GM19463 (cell line): Measurements from ENCODE around the gene TAGAP.

Experiments used
- ATAC-seq: cut with Tn5 transposase; IDR thresholded peaks from one replicate; pipeline ENCODE4 v1.9.1; 2021; ENCODE audit warnings: mild to moderate bottlenecking, moderate library complexity; ENCODE audit not compliant: unreplicated experiment

Gene TAGAP

GRCh38 chr6:159074120-159074684 lies 29.4 kb upstream of the TAGAP start:
- ATAC-seq = no peak

- no peak for ATAC-seq
Measured at GRCh38 chr6:159071843-159072769, 27.3 kb upstream of the TAGAP start.

- ATAC-seq = no peak
Measured at GRCh38 chr6:159068904-159069578, 24.2 kb upstream of the TAGAP start.

- peak; percentile 53 for ATAC-seq
Measured at GRCh38 chr6:159067334-159067733, 22.5 kb upstream of the TAGAP start.

GRCh38 chr6:159066483-159066882 lies 21.7 kb upstream of the TAGAP start:
- ATAC-seq = no peak

- no peak for ATAC-seq
Measured at GRCh38 chr6:159065759-159066329, 21.1 kb upstream of the TAGAP start.

- ATAC-seq = no peak
Measured at GRCh38 chr6:159065091-159065490, 20.3 kb upstream of the TAGAP start.

GRCh38 chr6:159064477-159064876 lies 19.7 kb upstream of the TAGAP start:
- no peak for ATAC-seq

GRCh38 chr6:159063549-159063948 lies 18.8 kb upstream of the TAGAP start:
- no peak for ATAC-seq

- no peak for ATAC-seq
Measured at GRCh38 chr6:159062976-159063375, 18.2 kb upstream of the TAGAP start.

GRCh38 chr6:159062564-159062945 lies 17.8 kb upstream of the TAGAP start:
- no peak for ATAC-seq

GRCh38 chr6:159061805-159062563 lies 17.2 kb upstream of the TAGAP start:
- ATAC-seq = no peak

- no peak for ATAC-seq
Measured at GRCh38 chr6:159061146-159061545, 16.4 kb upstream of the TAGAP start.

- ATAC-seq = no peak
Measured at GRCh38 chr6:159059885-159060506, 15.2 kb upstream of the TAGAP start.

- ATAC-seq = no peak
Measured at GRCh38 chr6:159059141-159059540, 14.3 kb upstream of the TAGAP start.

- no peak for ATAC-seq
Measured at GRCh38 chr6:159056899-159057298, 12.1 kb upstream of the TAGAP start.

GRCh38 chr6:159056432-159056831 lies 11.6 kb upstream of the TAGAP start:
- no peak for ATAC-seq

- ATAC-seq = no peak
Measured at GRCh38 chr6:159056003-159056402, 11.2 kb upstream of the TAGAP start.

GRCh38 chr6:159053781-159054398 lies 9.1 kb upstream of the TAGAP start:
- no peak for ATAC-seq

GRCh38 chr6:159052720-159053119 lies 7.9 kb upstream of the TAGAP start:
- ATAC-seq = no peak
